Measurements from ENCODE around the gene ZMYM4. TPM values are rescaled to one million over a fixed set of nuclear protein-coding genes. Genes with fewer than 3 reads are reported as not detected.

Gene ZMYM4
- total RNA-seq, 2 experiments from 2014 or later: 37.0 to 39.9 TPM

- no peaks in the 10 kb centered on the region for H3K4me1 ChIP-seq (ENCODE audit: insufficient read depth, low read length)
- no peaks in the 10 kb centered on the region for H3K36me3 ChIP-seq (ENCODE audit: insufficient read depth, low read length)
- intact Hi-C loops (cut with DNase I, micrococcal nuclease): no loop called here
- TF ChIP-seq CTCF (IDR thresholded peaks at IDR 0.05): no peak
- Mint-ChIP-seq H3K4me1 (ENCODE audit: low read depth) (peaks cover 28% of the 10 kb centered on the region), H3K4me3 (no peak overlapping the region), H3K36me3 (ENCODE audit: low read depth) (peaks cover 50% of the 10 kb centered on the region), H3K27me3 (no peaks in the 10 kb centered on the region), H3K9me3 (peaks cover 3% of the 10 kb centered on the region), H3K27ac (no peak overlapping the region)
- DNase-seq: no peak
- ChIA-PET CTCF (no interaction called here), POLR2A (interaction anchor here (1.4 kb wide), 1 partner anchor 11 kb away, joined by 3 read pairs; the partner anchor contains the start of gene ZMYM4)
- no peaks in the 10 kb centered on the region for H3K9me3 ChIP-seq (ENCODE audit: control insufficient read depth in 1 of 2, insufficient read depth in 1 of 2, low read length in 2 of 2)
- no peak overlapping the region for H3K27ac ChIP-seq (ENCODE audit: low read depth in 1 of 2, low read length in 2 of 2)
- no peak overlapping the region for H3K4me3 ChIP-seq (ENCODE audit: low read length)
- no peak for ATAC-seq (ENCODE audit: poor library complexity)
- H3K27me3 ChIP-seq (ENCODE audit: control insufficient read depth in 1 of 2, insufficient read depth in 2 of 2, low read length in 2 of 2): no peaks in the 10 kb centered on the region
Measured at GRCh38 chr1:35279555-35279904, 11.0 kb downstream of the ZMYM4 start.

- TF ChIP-seq CTCF (IDR thresholded peaks at IDR 0.05): no peak
- Histone ChIP-seq H3K4me3 (ENCODE audit: low read length) (no peak overlapping the region), H3K9me3 (ENCODE audit: control insufficient read depth in 1 of 2, insufficient read depth in 1 of 2, low read length in 2 of 2) (no peaks in the 10 kb centered on the region), H3K27me3 (ENCODE audit: control insufficient read depth in 1 of 2, insufficient read depth in 2 of 2, low read length in 2 of 2) (no peaks in the 10 kb centered on the region), H3K4me1 (ENCODE audit: insufficient read depth, low read length) (no peaks in the 10 kb centered on the region), H3K27ac (ENCODE audit: low read depth in 1 of 2, low read length in 2 of 2) (no peak overlapping the region), H3K36me3 (ENCODE audit: insufficient read depth, low read length) (no peaks in the 10 kb centered on the region)
- H3K4me3 Mint-ChIP-seq: no peak overlapping the region
- DNase-seq (no peak), ATAC-seq (ENCODE audit: poor library complexity) (no peak)
- no peak overlapping the region for H3K27ac Mint-ChIP-seq
- ChIA-PET POLR2A (interaction anchor here (1.4 kb wide), 1 partner anchor 12 kb away, joined by 3 read pairs; the partner anchor contains the start of gene ZMYM4), CTCF (no interaction called here)
- intact Hi-C loops (cut with DNase I, micrococcal nuclease): no loop called here
- peaks cover 54% of the 10 kb centered on the region for H3K36me3 Mint-ChIP-seq (ENCODE audit: low read depth)
- H3K27me3 Mint-ChIP-seq: no peaks in the 10 kb centered on the region
- peaks cover 31% of the 10 kb centered on the region for H3K4me1 Mint-ChIP-seq (ENCODE audit: low read depth)
- peaks cover 3% of the 10 kb centered on the region for H3K9me3 Mint-ChIP-seq
Measured at GRCh38 chr1:35280006-35280405, 11.5 kb downstream of the ZMYM4 start.

GRCh38 chr1:35281565-35281964, 13.1 kb downstream of the ZMYM4 start:
- Mint-ChIP-seq H3K9me3 (peaks cover 3% of the 10 kb centered on the region), H3K36me3 (ENCODE audit: low read depth) (peaks cover 58% of the 10 kb centered on the region), H3K4me3 (no peak overlapping the region), H3K27me3 (no peaks in the 10 kb centered on the region), H3K4me1 (ENCODE audit: low read depth) (peaks cover 38% of the 10 kb centered on the region), H3K27ac (no peak overlapping the region)
- DNase-seq (no peak), ATAC-seq (ENCODE audit: poor library complexity) (no peak)
- POLR2A ChIA-PET: no interaction called here
- Histone ChIP-seq H3K36me3 (ENCODE audit: insufficient read depth, low read length) (no peaks in the 10 kb centered on the region), H3K27me3 (ENCODE audit: control insufficient read depth in 1 of 2, insufficient read depth in 2 of 2, low read length in 2 of 2) (no peaks in the 10 kb centered on the region), H3K9me3 (ENCODE audit: control insufficient read depth in 1 of 2, insufficient read depth in 1 of 2, low read length in 2 of 2) (no peaks in the 10 kb centered on the region), H3K4me3 (ENCODE audit: low read length) (no peak overlapping the region), H3K4me1 (ENCODE audit: insufficient read depth, low read length) (peaks cover 4% of the 10 kb centered on the region), H3K27ac (ENCODE audit: low read depth in 1 of 2, low read length in 2 of 2) (no peak overlapping the region)
- CTCF ChIA-PET: no interaction called here
- intact Hi-C loops (cut with DNase I, micrococcal nuclease): no loop called here
- no peak for TF ChIP-seq CTCF (IDR thresholded peaks at IDR 0.05)

Data from CD4-positive, alpha-beta T cell (primary cell).